Activated CD8-positive, alpha-beta memory T cell treated with anti-CD3 and anti-CD28 coated beads, Interleukin-2, amount 10 ng/mL, durations not matched to agents 7 days and 5 days (primary cell): Measurements from ENCODE around the gene ZNFX1. TPM values are rescaled to one million over a fixed set of nuclear protein-coding genes. Genes with fewer than 3 reads are reported as not detected.
A peak's percentile ranks its signal among the peaks of the same experiment; 100 is the strongest.
"Not testable (repeated sequence)": the region's sequence is repeated elsewhere in the genome, so short reads cannot be mapped to it uniquely, and the experiment has no call there.

Source experiments
- ATAC-seq: fragments of 150-1000 bp; cut with Tn5 transposase; one replicate; pipeline ENCODE4 v1.10.0; 2021; ENCODE audit warnings: moderate library complexity
- CTCF ChIA-PET: fragments of 350-600 bp; sonication (Branson Sonifier 250); formaldehyde crosslinking; loops from one replicate; lab custom pipeline; 2021; ENCODE audit warnings: antibody characterized with exemption; lab: Charles Lee
- DNase-seq: peaks from one replicate; pipeline ENCODE4 v3.0.0-alpha.2; 2020
- H3K27ac Mint-ChIP-seq: one replicate; pipeline ENCODE4 v1.8.0; 2021; ENCODE audit warnings: mild to moderate bottlenecking, mixed read lengths
- H3K27me3 Mint-ChIP-seq: one replicate; pipeline ENCODE4 v1.8.0; 2021; ENCODE audit warnings: mixed read lengths
- H3K36me3 Mint-ChIP-seq: one replicate; pipeline ENCODE4 v1.8.0; 2021; ENCODE audit warnings: mild to moderate bottlenecking, mixed read lengths
- H3K4me1 Mint-ChIP-seq: one replicate; pipeline ENCODE4 v1.8.0; 2021; ENCODE audit warnings: mixed read lengths
- H3K4me3 Mint-ChIP-seq: one replicate; pipeline ENCODE4 v1.8.0; 2021; ENCODE audit warnings: mild to moderate bottlenecking, moderate library complexity, mixed read lengths
- H3K9me3 Mint-ChIP-seq: one replicate; pipeline ENCODE4 v1.8.0; 2022; ENCODE audit warnings: low read depth, mixed read lengths
- total RNA-seq, 2 experiments: library from RNA; stranded (reverse); gene quantifications; one replicate each; pipeline ENCODE4 v1.2.3, GENCODE V29; 2021

The ZNFX1 gene
- total RNA-seq, result 10 to 100 TPM; 69.2 to 88.6 TPM

- H3K36me3 Mint-ChIP-seq, result peaks cover 75% of the 10 kb centered on the region
- peaks cover 2% of the 10 kb centered on the region for H3K9me3 Mint-ChIP-seq
- H3K4me3 Mint-ChIP-seq, result peak within 1 kb of the TSS; percentile 94
- peak within 1 kb of the TSS; percentile 92 for H3K27ac Mint-ChIP-seq
- DNase-seq (peak; percentile 99), ATAC-seq (peak; percentile 84)
- CTCF ChIA-PET, result no interaction called here
- H3K4me1 Mint-ChIP-seq, result peaks cover 52% of the 10 kb centered on the region
- no peaks in the 10 kb centered on the region for H3K27me3 Mint-ChIP-seq
Measured at GRCh38 chr20:49278036-49278817, at the start of gene ZNFX1. Gene ZNFX1, minus strand, starts transcription at chr20:49278057. Its CDS starts 2,218 bp downstream, at chr20:49275839.

- CTCF ChIA-PET, result interaction anchor here (0.6 kb wide), 1 partner anchor 58 kb away, joined by 4 read pairs; no protein-coding TSS in a partner anchor
- Mint-ChIP-seq H3K27ac (no peak overlapping the region), H3K4me1 (peaks cover 18% of the 10 kb centered on the region), H3K36me3 (no peaks in the 10 kb centered on the region), H3K27me3 (peaks cover 40% of the 10 kb centered on the region), H3K4me3 (no peak overlapping the region), H3K9me3 (no peaks in the 10 kb centered on the region)
- no peak for ATAC-seq
- no peak for DNase-seq
Measured at GRCh38 chr20:49326026-49326425, 48.2 kb upstream of the ZNFX1 start.

- Mint-ChIP-seq H3K4me1 (peaks cover 18% of the 10 kb centered on the region), H3K9me3 (no peaks in the 10 kb centered on the region), H3K4me3 (no peak overlapping the region), H3K27me3 (peaks cover 42% of the 10 kb centered on the region), H3K27ac (peak overlapping the region; percentile 19), H3K36me3 (no peaks in the 10 kb centered on the region)
- CTCF ChIA-PET, result interaction anchor here (1.1 to 2.9 kb wide), 7 partner anchors 9 to 160 kb away, joined by 3 to 13 read pairs (median 5); no protein-coding TSS in a partner anchor
- ATAC-seq (no peak), DNase-seq (no peak)
Measured at GRCh38 chr20:49324306-49324705, 46.4 kb upstream of the ZNFX1 start.

GRCh38 chr20:49323622-49324238 lies 45.9 kb upstream of the ZNFX1 start:
- ATAC-seq (peak; percentile 90), DNase-seq (peak; percentile 67)
- CTCF ChIA-PET, result interaction anchor here (0.7 to 2.9 kb wide), 15 partner anchors 8 to 386 kb away, joined by 3 to 13 read pairs (median 5); no protein-coding TSS in a partner anchor
- peak overlapping the region; percentile 80 for H3K27ac Mint-ChIP-seq
- no peak overlapping the region for H3K4me3 Mint-ChIP-seq
- H3K9me3 Mint-ChIP-seq, result no peaks in the 10 kb centered on the region
- H3K4me1 Mint-ChIP-seq, result peaks cover 23% of the 10 kb centered on the region
- peaks cover 42% of the 10 kb centered on the region for H3K27me3 Mint-ChIP-seq
- H3K36me3 Mint-ChIP-seq, result no peaks in the 10 kb centered on the region

GRCh38 chr20:49320460-49320859 lies 42.6 kb upstream of the ZNFX1 start:
- no peaks in the 10 kb centered on the region for H3K36me3 Mint-ChIP-seq
- no peak for ATAC-seq
- H3K4me1 Mint-ChIP-seq, result peaks cover 30% of the 10 kb centered on the region
- CTCF ChIA-PET, result interaction anchor here (0.6 to 2.5 kb wide), 16 partner anchors 8 to 275 kb away, joined by 3 to 8 read pairs (median 4); partner anchors contain the start of gene DDX27
- DNase-seq, result no peak
- no peak overlapping the region for H3K4me3 Mint-ChIP-seq
- H3K27me3 Mint-ChIP-seq, result peaks cover 58% of the 10 kb centered on the region
- no peaks in the 10 kb centered on the region for H3K9me3 Mint-ChIP-seq
- H3K27ac Mint-ChIP-seq, result no peak overlapping the region

- DNase-seq (no peak), ATAC-seq (no peak)
- Mint-ChIP-seq H3K36me3 (no peaks in the 10 kb centered on the region), H3K4me1 (peaks cover 25% of the 10 kb centered on the region), H3K27me3 (peaks cover 65% of the 10 kb centered on the region), H3K27ac (no peak overlapping the region), H3K4me3 (peak overlapping the region; percentile 80), H3K9me3 (no peaks in the 10 kb centered on the region)
- CTCF ChIA-PET, result interaction anchor here (1.5 to 2.3 kb wide), 9 partner anchors 9 to 214 kb away, joined by 3 to 8 read pairs (median 5); no protein-coding TSS in a partner anchor
Measured at GRCh38 chr20:49319208-49319809, 41.5 kb upstream of the ZNFX1 start.

- no peaks in the 10 kb centered on the region for H3K9me3 Mint-ChIP-seq
- peaks cover 19% of the 10 kb centered on the region for H3K4me1 Mint-ChIP-seq
- DNase-seq (peak; percentile 47), ATAC-seq (peak; percentile 63)
- no peaks in the 10 kb centered on the region for H3K36me3 Mint-ChIP-seq
- peak overlapping the region; percentile 80 for H3K4me3 Mint-ChIP-seq
- CTCF ChIA-PET, result interaction anchor here (1.0 to 2.3 kb wide), 7 partner anchors 8 to 216 kb away, joined by 3 to 8 read pairs (median 5); no protein-coding TSS in a partner anchor
- no peak overlapping the region for H3K27ac Mint-ChIP-seq
- peaks cover 66% of the 10 kb centered on the region for H3K27me3 Mint-ChIP-seq
Measured at GRCh38 chr20:49318430-49319207, 40.8 kb upstream of the ZNFX1 start.

- H3K4me3 Mint-ChIP-seq, result peak overlapping the region; percentile 55
- H3K27me3 Mint-ChIP-seq, result peaks cover 66% of the 10 kb centered on the region
- no peaks in the 10 kb centered on the region for H3K9me3 Mint-ChIP-seq
- H3K27ac Mint-ChIP-seq, result no peak overlapping the region
- H3K4me1 Mint-ChIP-seq, result peaks cover 16% of the 10 kb centered on the region
- no peaks in the 10 kb centered on the region for H3K36me3 Mint-ChIP-seq
- ATAC-seq (no peak), DNase-seq (no peak)
- CTCF ChIA-PET, result interaction anchor here (1.0 to 2.0 kb wide), 3 partner anchors 15 to 216 kb away, joined by 3 to 8 read pairs (median 4); no protein-coding TSS in a partner anchor
Measured at GRCh38 chr20:49318091-49318429, 40.2 kb upstream of the ZNFX1 start.

GRCh38 chr20:49316704-49317103 lies 38.8 kb upstream of the ZNFX1 start:
- H3K4me3 Mint-ChIP-seq, result no peak overlapping the region
- no peaks in the 10 kb centered on the region for H3K36me3 Mint-ChIP-seq
- CTCF ChIA-PET, result interaction anchor here (0.7 kb wide), 1 partner anchor 13 kb away, joined by 3 read pairs; no protein-coding TSS in a partner anchor
- DNase-seq (no peak), ATAC-seq (no peak)
- H3K4me1 Mint-ChIP-seq, result peaks cover 12% of the 10 kb centered on the region
- no peaks in the 10 kb centered on the region for H3K9me3 Mint-ChIP-seq
- peaks cover 66% of the 10 kb centered on the region for H3K27me3 Mint-ChIP-seq
- no peak overlapping the region for H3K27ac Mint-ChIP-seq

- DNase-seq, result no peak
- H3K9me3 Mint-ChIP-seq, result no peaks in the 10 kb centered on the region
- peaks cover 55% of the 10 kb centered on the region for H3K27me3 Mint-ChIP-seq
- H3K36me3 Mint-ChIP-seq, result no peaks in the 10 kb centered on the region
- H3K4me1 Mint-ChIP-seq, result peaks cover 12% of the 10 kb centered on the region
- no peak for ATAC-seq
- H3K27ac Mint-ChIP-seq, result no peak overlapping the region
- CTCF ChIA-PET, result interaction anchor here (1.1 kb wide), 1 partner anchor 8 kb away, joined by 3 read pairs; no protein-coding TSS in a partner anchor
- no peak overlapping the region for H3K4me3 Mint-ChIP-seq
Measured at GRCh38 chr20:49315580-49315979, 37.7 kb upstream of the ZNFX1 start.

GRCh38 chr20:49314052-49314451 lies 36.2 kb upstream of the ZNFX1 start:
- H3K27me3 Mint-ChIP-seq, result peaks cover 40% of the 10 kb centered on the region
- not testable (repeated sequence) for H3K4me1 Mint-ChIP-seq, ATAC-seq, H3K4me3 Mint-ChIP-seq, H3K27ac Mint-ChIP-seq, H3K9me3 Mint-ChIP-seq, H3K36me3 Mint-ChIP-seq, DNase-seq
- CTCF ChIA-PET, result interaction anchor here (1.0 to 2.1 kb wide), 2 partner anchors 20 to 68 kb away, joined by 4 to 6 read pairs; no protein-coding TSS in a partner anchor

GRCh38 chr20:49313283-49313682 lies 35.4 kb upstream of the ZNFX1 start:
- H3K4me1 Mint-ChIP-seq, result peaks cover 2% of the 10 kb centered on the region
- H3K27ac Mint-ChIP-seq, result no peak overlapping the region
- no peak overlapping the region for H3K4me3 Mint-ChIP-seq
- H3K36me3 Mint-ChIP-seq, result no peaks in the 10 kb centered on the region
- H3K27me3 Mint-ChIP-seq, result peaks cover 34% of the 10 kb centered on the region
- H3K9me3 Mint-ChIP-seq, result no peaks in the 10 kb centered on the region
- CTCF ChIA-PET, result interaction anchor here (1.0 to 2.1 kb wide), 3 partner anchors 7 to 67 kb away, joined by 3 to 4 read pairs (median 3); no protein-coding TSS in a partner anchor
- DNase-seq (no peak), ATAC-seq (no peak)
